ENCODE results near the gene MRGPRX1.

Gene MRGPRX1

GRCh38 chr11:18956630-18957029 is 17.4 kb upstream of the MRGPRX1 start:
- TF ChIP-seq TAF1 (IDR thresholded peaks at IDR 0.05; ENCODE audit: borderline replicate concordance, insufficient read depth, low read length) (no peak), POLR2AphosphoS5 (IDR thresholded peaks at IDR 0.05; ENCODE audit: low read depth, low read length) (no peak), FOXP2 (optimal IDR thresholded peaks at IDR 0.05; ENCODE audit: borderline replicate concordance, extremely low read depth, extremely low read length, insufficient read depth) (no peak), REST (IDR thresholded peaks at IDR 0.05; ENCODE audit: insufficient read depth in 1 of 2, low read depth in 2 of 2, low read length in 2 of 2) (no peak), SIN3A (IDR thresholded peaks at IDR 0.05; ENCODE audit: borderline replicate concordance, insufficient read depth, low read length) (no peak)

GRCh38 chr11:18936002-18936673 is 3.1 kb downstream of the MRGPRX1 start:
- TF ChIP-seq POLR2AphosphoS5 (IDR thresholded peaks at IDR 0.05; ENCODE audit: low read depth, low read length) = no peak
- no peak for TF ChIP-seq TAF1 (IDR thresholded peaks at IDR 0.05; ENCODE audit: borderline replicate concordance, insufficient read depth, low read length)
- TF ChIP-seq FOXP2 (optimal IDR thresholded peaks at IDR 0.05; ENCODE audit: borderline replicate concordance, extremely low read depth, extremely low read length, insufficient read depth) = no peak
- TF ChIP-seq REST (IDR thresholded peaks at IDR 0.05; ENCODE audit: insufficient read depth in 1 of 2, low read depth in 2 of 2, low read length in 2 of 2) = no peak
- TF ChIP-seq SIN3A (IDR thresholded peaks at IDR 0.05; ENCODE audit: borderline replicate concordance, insufficient read depth, low read length) = no peak

- TF ChIP-seq SIN3A (IDR thresholded peaks at IDR 0.05; ENCODE audit: borderline replicate concordance, insufficient read depth, low read length) (no peak), REST (IDR thresholded peaks at IDR 0.05; ENCODE audit: insufficient read depth in 1 of 2, low read depth in 2 of 2, low read length in 2 of 2) (no peak), TAF1 (IDR thresholded peaks at IDR 0.05; ENCODE audit: borderline replicate concordance, insufficient read depth, low read length) (no peak), FOXP2 (optimal IDR thresholded peaks at IDR 0.05; ENCODE audit: borderline replicate concordance, extremely low read depth, extremely low read length, insufficient read depth) (no peak), POLR2AphosphoS5 (IDR thresholded peaks at IDR 0.05; ENCODE audit: low read depth, low read length) (no peak)
Measured at GRCh38 chr11:18934195-18934814, 4.9 kb downstream of the MRGPRX1 start.

GRCh38 chr11:18927550-18928322 is 11.5 kb downstream of the MRGPRX1 start:
- no peak for TF ChIP-seq SIN3A (IDR thresholded peaks at IDR 0.05; ENCODE audit: borderline replicate concordance, insufficient read depth, low read length)
- no peak for TF ChIP-seq REST (IDR thresholded peaks at IDR 0.05; ENCODE audit: insufficient read depth in 1 of 2, low read depth in 2 of 2, low read length in 2 of 2)
- TF ChIP-seq FOXP2 (optimal IDR thresholded peaks at IDR 0.05; ENCODE audit: borderline replicate concordance, extremely low read depth, extremely low read length, insufficient read depth) = no peak
- no peak for TF ChIP-seq POLR2AphosphoS5 (IDR thresholded peaks at IDR 0.05; ENCODE audit: low read depth, low read length)
- no peak for TF ChIP-seq TAF1 (IDR thresholded peaks at IDR 0.05; ENCODE audit: borderline replicate concordance, insufficient read depth, low read length)

Measured in PFSK-1 (cell line).